B cell (primary cell): ENCODE measurements around the gene POLR2B.

Experiments used
- EZH2 ChIP-seq: IDR thresholded peaks from 2 replicates; pipeline ENCODE4 v1.6.1; 2012; ENCODE audit warnings: borderline replicate concordance, low read depth, mild to moderate bottlenecking, moderate library complexity, low read length; ENCODE audit not compliant: insufficient read depth, poor library complexity, severe bottlenecking
- TF ChIP-seq, protein P1 (sequence below): fragments of 200-600 bp; IDR thresholded peaks from one replicate; pipeline ENCODE4 v1.8.0; 2022; ENCODE audit warnings: antibody characterized with exemption, mild to moderate bottlenecking

DNA sequence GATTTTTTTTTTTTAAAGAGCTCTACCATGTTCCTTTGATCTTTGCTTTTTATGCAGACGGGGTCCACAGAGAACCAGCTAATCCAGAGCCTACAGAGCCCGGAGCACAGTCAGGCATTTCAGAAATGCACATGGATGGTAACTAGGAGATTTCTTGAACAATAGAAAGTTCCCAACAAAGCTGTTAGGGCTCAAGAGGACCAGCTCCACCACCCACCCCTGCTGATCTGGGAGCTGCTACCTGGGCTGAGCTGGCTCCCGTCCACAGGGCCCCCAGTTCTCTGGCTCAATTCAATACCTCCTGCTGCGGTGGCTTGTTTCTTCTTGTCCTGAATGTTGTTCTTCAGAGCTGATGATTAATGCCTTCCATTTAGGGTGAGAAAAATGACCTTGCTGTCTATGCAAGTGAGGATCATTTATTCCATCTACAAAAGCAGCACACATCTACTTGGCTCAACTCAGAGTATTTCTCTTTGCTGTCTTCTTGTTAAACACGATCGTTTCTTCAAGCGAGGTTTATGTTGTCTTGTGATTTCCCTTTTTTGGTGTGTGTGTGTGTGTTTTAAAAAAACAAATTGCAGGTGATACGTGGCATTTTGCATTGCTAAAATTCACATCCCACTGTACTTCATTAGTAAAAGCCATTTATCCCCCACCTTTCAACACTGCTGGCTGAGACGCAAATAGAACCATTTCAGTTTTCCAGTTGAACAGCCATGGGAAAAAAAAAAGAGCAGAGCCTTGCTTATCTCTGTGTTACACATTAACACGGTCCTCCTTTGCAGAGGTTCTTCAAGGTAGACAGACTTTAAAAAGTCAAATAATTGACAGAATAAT, 100.2 kb downstream of the POLR2B start:
- TF ChIP-seq, protein P1, sequence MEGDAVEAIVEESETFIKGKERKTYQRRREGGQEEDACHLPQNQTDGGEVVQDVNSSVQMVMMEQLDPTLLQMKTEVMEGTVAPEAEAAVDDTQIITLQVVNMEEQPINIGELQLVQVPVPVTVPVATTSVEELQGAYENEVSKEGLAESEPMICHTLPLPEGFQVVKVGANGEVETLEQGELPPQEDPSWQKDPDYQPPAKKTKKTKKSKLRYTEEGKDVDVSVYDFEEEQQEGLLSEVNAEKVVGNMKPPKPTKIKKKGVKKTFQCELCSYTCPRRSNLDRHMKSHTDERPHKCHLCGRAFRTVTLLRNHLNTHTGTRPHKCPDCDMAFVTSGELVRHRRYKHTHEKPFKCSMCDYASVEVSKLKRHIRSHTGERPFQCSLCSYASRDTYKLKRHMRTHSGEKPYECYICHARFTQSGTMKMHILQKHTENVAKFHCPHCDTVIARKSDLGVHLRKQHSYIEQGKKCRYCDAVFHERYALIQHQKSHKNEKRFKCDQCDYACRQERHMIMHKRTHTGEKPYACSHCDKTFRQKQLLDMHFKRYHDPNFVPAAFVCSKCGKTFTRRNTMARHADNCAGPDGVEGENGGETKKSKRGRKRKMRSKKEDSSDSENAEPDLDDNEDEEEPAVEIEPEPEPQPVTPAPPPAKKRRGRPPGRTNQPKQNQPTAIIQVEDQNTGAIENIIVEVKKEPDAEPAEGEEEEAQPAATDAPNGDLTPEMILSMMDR = no peak
- no peak for TF ChIP-seq EZH2
